IMR-90 (cell line): ENCODE measurements around the gene IL3RA. TPM values are rescaled to one million over a fixed set of nuclear protein-coding genes. Genes with fewer than 3 reads are reported as not detected.
"Not testable (repeated sequence)": the region's sequence is repeated elsewhere in the genome, so short reads cannot be mapped to it uniquely, and the experiment has no call there.

Experiments
- ATAC-seq: fragments of 200-7000 bp; cut with Tn5 transposase; 2 replicates; pipeline ENCODE4 v1.9.1; 2020; ENCODE audit warnings: low read depth, mild to moderate bottlenecking, moderate library complexity
- BruUV-seq: library from RNA; stranded (reverse); fragments of 400-500 nt; replicated peaks from 2 replicates; lab custom pipeline; 2021; lab: Mats Ljungman, UMichigan
- CTCF ChIA-PET: fragments of 300-600 bp; formaldehyde crosslinking; extraction: SDS; loops from one replicate; lab custom pipeline; 2021; ENCODE audit warnings: antibody characterized with exemption; lab: Yijun Ruan, JAX
- POLR2A ChIA-PET: fragments of 300-600 bp; sonication (Branson Sonifier 250); formaldehyde crosslinking; loops from one replicate; lab custom pipeline; 2022; ENCODE audit warnings: antibody characterized with exemption; ENCODE audit not compliant: unreplicated experiment; lab: Charles Lee
- DNase-seq: peaks from one replicate; pipeline ENCODE4 v3.0.0; 2013
- H2AFZ ChIP-seq: replicated peaks from 2 replicates; pipeline ENCODE3; 2013; ENCODE audit warnings: low read length, mild to moderate bottlenecking; ENCODE audit not compliant: poor library complexity
- H2AK5ac ChIP-seq: 2 replicates; pipeline ENCODE4 v1.6.1; 2013; ENCODE audit warnings: low read depth, low read length, inconsistent platforms
- H2AK9ac ChIP-seq: replicated peaks from 2 replicates; pipeline ENCODE3; 2013; ENCODE audit warnings: mild to moderate bottlenecking, low read depth, low read length, moderate library complexity; ENCODE audit not compliant: poor library complexity
- H2BK120ac ChIP-seq: 2 replicates; pipeline ENCODE4 v1.6.1; 2013; ENCODE audit warnings: low read depth, low read length, inconsistent platforms
- H2BK15ac ChIP-seq: 3 replicates; pipeline ENCODE4 v1.6.1; 2013; ENCODE audit warnings: low read depth, low read length, inconsistent platforms
- H2BK20ac ChIP-seq: 2 replicates; pipeline ENCODE4 v1.6.1; 2013; ENCODE audit warnings: low read depth, mild to moderate bottlenecking, inconsistent platforms, low read length, moderate library complexity
- H2BK5ac ChIP-seq: 2 replicates; pipeline ENCODE4 v1.6.1; 2013; ENCODE audit warnings: mild to moderate bottlenecking, low read depth, low read length, inconsistent platforms; ENCODE audit not compliant: poor library complexity, severe bottlenecking
- H3K14ac ChIP-seq: replicated peaks from 2 replicates; pipeline ENCODE4 v1.6.1; 2013; ENCODE audit warnings: low read depth, low read length, inconsistent platforms
- H3K18ac ChIP-seq: 2 replicates; pipeline ENCODE4 v1.6.1; 2013; ENCODE audit warnings: low read depth, low read length, control low read depth
- H3K23ac ChIP-seq: 2 replicates; pipeline ENCODE4 v1.6.1; 2013; ENCODE audit warnings: low read depth, low read length, inconsistent platforms
- H3K27ac ChIP-seq: 2 replicates; pipeline ENCODE4 v1.5.1; 2013; ENCODE audit warnings: mild to moderate bottlenecking, control low read depth, low read length; ENCODE audit not compliant: insufficient read depth
- H3K27me3 ChIP-seq: 2 replicates; pipeline ENCODE4 v1.6.1; 2013; ENCODE audit warnings: low read length; ENCODE audit not compliant: control insufficient read depth, insufficient read depth
- H3K36me3 ChIP-seq: 2 replicates; pipeline ENCODE4 v1.6.1; 2013; ENCODE audit warnings: low read length, mixed read lengths; ENCODE audit not compliant: control insufficient read depth, insufficient read depth
- H3K4ac ChIP-seq: 2 replicates; pipeline ENCODE4 v1.6.1; 2013; ENCODE audit warnings: low read depth, low read length, inconsistent platforms
- H3K4me1 ChIP-seq: 2 replicates; pipeline ENCODE4 v1.6.1; 2013; ENCODE audit warnings: low read length, mixed read lengths; ENCODE audit not compliant: control insufficient read depth, insufficient read depth
- H3K4me2 ChIP-seq: 2 replicates; pipeline ENCODE4 v1.6.1; 2013; ENCODE audit warnings: low read depth, mild to moderate bottlenecking, control low read depth, low read length, moderate library complexity
- H3K4me3 ChIP-seq: 2 replicates; pipeline ENCODE4 v1.5.1; 2013; ENCODE audit warnings: low read depth, mild to moderate bottlenecking, control low read depth, low read length, moderate library complexity; ENCODE audit not compliant: insufficient read depth
- H3K56ac ChIP-seq: 2 replicates; pipeline ENCODE4 v1.6.1; 2013; ENCODE audit warnings: low read length, inconsistent platforms; ENCODE audit not compliant: insufficient read depth; ENCODE audit errors: extremely low read depth
- H3K79me1 ChIP-seq, 2 experiments: 2 replicates each; pipeline ENCODE4 v1.6.1; 2013; ENCODE audit warnings: low read length in 2 of 2, inconsistent platforms in 1 of 2, low read depth in 1 of 2
- H3K9ac ChIP-seq: 2 replicates; pipeline ENCODE4 v1.6.1; 2013; ENCODE audit warnings: low read depth, low read length, control low read depth
- H3K9me1 ChIP-seq: 2 replicates; pipeline ENCODE4 v1.6.1; 2013; ENCODE audit warnings: low read length, inconsistent platforms; ENCODE audit not compliant: insufficient read depth
- H3K9me3 ChIP-seq: 2 replicates; pipeline ENCODE4 v1.6.1; 2013; ENCODE audit warnings: low read length; ENCODE audit not compliant: control insufficient read depth, insufficient read depth
- H4K20me1 ChIP-seq: 2 replicates; pipeline ENCODE4 v1.6.1; 2013; ENCODE audit warnings: low read length, inconsistent platforms; ENCODE audit not compliant: insufficient read depth
- H4K5ac ChIP-seq: 2 replicates; pipeline ENCODE4 v1.6.1; 2013; ENCODE audit warnings: mild to moderate bottlenecking, low read depth, low read length, control low read depth
- H4K8ac ChIP-seq, 2 experiments: 2 replicates each; pipeline ENCODE4 v1.6.1; 2013; ENCODE audit warnings: low read depth in 2 of 2, low read length in 2 of 2, control low read depth in 1 of 2, inconsistent platforms in 1 of 2
- H4K91ac ChIP-seq: 2 replicates; pipeline ENCODE4 v1.6.1; 2013; ENCODE audit warnings: low read depth, low read length, inconsistent platforms; ENCODE audit not compliant: insufficient read depth
- WGBS, 2 experiments: methylation state at CpG; one replicate each; pipeline versions ENCODE4 v1.1.5 to v1.1.7; 2013; ENCODE audit warnings: missing lambda C conversion rate in 2 of 2; ENCODE audit not compliant: insufficient read length in 1 of 2; ENCODE audit errors: extremely low coverage in 2 of 2; 5-methylcytosine and 5-hydroxymethylcytosine counted together
- dilution Hi-C: fragments of 300-500 bp; cut with HindIII; formaldehyde crosslinking; loops from one replicate; pipeline ENCODE4 v1.14.3; 2018; ENCODE audit warnings: low sequenced_read_pairs; ENCODE audit not compliant: unreplicated experiment
- in situ Hi-C: fragments of 300-500 bp; cut with MboI; formaldehyde crosslinking; loops from 3 replicates; pipeline ENCODE4 v1.14.3; 2019; ENCODE audit warnings: low sequenced_read_pairs, inconsistent platforms, mixed read lengths
- intact Hi-C: fragments of 100-400 bp; cut with micrococcal nuclease; formaldehyde crosslinking; loops from 2 replicates; pipeline ENCODE4 v1.10.0; 2022
- polyA plus RNA-seq, 3 experiments: library from polyadenylated mRNA; depleted of rRNA; stranded (reverse); fragments of >200 nt; gene quantifications; 2 replicates each; pipeline ENCODE4 v1.2.3, GENCODE V29; 2012; ENCODE audit warnings: low replicate concordance in 1 of 3
- total RNA-seq: library from RNA; depleted of rRNA; stranded (reverse); fragments of >200 nt; gene quantifications from 2 replicates; pipeline ENCODE4 v1.2.3, GENCODE V29; 2012

IL3RA gene
- total and polyA plus RNA-seq, 2 of the 4 experiments (the other 2 are of a cell fraction), result not detected

DNA sequence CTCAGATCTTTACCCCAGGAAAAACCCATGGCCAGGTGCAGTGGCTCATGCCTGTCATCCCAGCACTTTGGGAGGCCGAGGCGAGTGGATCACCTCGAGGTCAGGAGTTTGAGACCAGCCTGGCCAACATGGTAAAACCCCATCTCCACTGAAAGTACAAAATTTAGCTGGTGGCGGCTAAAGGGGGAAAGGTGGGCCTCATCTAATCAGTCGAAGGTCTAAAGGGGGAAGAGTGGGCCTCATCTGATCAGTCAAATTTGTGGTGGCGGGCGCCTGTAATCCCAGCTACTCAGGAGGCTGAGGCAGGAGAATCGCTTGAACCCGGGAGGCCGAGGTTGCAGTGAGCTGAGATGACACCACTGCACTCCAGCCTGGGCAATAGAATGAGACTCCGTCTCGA, 27.7 kb upstream of the IL3RA start:
- H4K5ac ChIP-seq, CTCF ChIA-PET, H3K9ac ChIP-seq, H4K20me1 ChIP-seq, H3K4me3 ChIP-seq, H3K23ac ChIP-seq, in situ Hi-C loops, DNase-seq, ATAC-seq, H2BK20ac ChIP-seq, H3K36me3 ChIP-seq, H2AFZ ChIP-seq, H2BK15ac ChIP-seq, H3K4ac ChIP-seq, H3K4me1 ChIP-seq, intact Hi-C loops, H3K79me1 ChIP-seq, H3K9me1 ChIP-seq, H3K18ac ChIP-seq, H3K56ac ChIP-seq, H3K27ac ChIP-seq, dilution Hi-C loops, H2AK9ac ChIP-seq, H2AK5ac ChIP-seq, H2BK5ac ChIP-seq, H4K8ac ChIP-seq, H3K4me2 ChIP-seq, H4K91ac ChIP-seq, H3K14ac ChIP-seq, H3K27me3 ChIP-seq, BruUV-seq, H2BK120ac ChIP-seq, POLR2A ChIA-PET: not testable (repeated sequence)
- peaks cover 12% of the 10 kb centered on the region for H3K9me3 ChIP-seq
- WGBS, 2 experiments, result 93% methylated on average over 3 of the region's 12 CpGs; no CpG with 5 or more reads in 1 of the 2 experiments
